ENCODE data around the gene CFAP299.

CFAP299 gene

DNA sequence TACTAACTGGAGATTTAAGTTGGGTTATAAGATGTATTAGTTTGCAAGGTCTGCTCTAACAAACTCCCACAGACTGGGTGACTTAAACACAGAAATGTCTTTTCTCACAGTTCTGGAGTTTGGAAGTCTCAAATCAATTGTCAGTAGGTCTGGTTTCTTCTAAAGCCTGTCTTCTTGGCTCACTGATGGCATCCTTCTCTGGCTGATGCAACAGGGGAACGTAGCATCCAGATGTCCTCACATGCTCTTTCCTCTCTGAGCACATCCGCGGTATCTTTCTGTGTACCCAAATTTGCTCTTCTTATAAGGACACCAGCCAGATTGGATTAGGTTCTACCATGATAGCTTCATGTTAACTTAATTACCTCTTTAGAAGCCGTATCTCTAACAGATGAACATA is 631.8 kb downstream of the CFAP299 start:
- DNase-seq = no peak

DNA sequence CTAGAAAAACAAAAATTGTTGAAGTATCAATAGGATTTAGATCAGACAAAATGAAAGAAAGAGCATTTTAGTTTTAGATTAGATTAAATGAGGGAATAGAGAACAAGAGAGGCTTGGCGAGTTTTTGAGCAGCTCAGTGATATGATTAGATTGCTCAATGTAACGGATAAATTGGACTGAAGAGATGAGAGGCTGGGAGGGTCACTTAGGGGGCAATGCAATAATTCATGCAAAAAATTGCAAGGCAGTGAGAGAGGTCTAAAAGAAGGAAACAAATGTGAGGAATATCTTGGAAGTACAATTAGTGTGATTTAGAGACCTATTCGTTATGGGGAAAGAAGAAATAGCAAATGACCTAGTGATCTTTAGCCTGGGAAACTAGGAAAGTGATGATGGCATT is 644.7 kb downstream of the CFAP299 start:
- no peak for DNase-seq

DNA sequence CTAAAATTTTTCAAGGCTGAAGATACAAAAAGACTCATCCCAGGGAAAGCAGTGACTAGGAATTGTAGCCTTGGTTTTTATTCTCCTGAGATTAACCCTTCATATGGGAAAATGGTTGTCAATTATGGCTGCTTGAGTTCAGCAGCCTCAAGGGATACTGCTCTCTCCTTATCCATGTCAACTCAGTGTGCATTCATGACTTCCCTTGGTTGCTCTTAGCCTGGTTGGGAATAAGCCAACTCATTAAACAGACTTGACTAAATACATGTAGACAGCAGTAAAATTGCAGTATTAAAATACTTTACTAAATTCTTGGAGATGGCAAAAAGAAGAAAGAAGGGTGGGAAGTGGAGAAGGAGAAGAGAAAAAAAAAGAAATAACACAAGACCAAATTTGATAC is 650.5 kb downstream of the CFAP299 start:
- no peak for DNase-seq

DNA sequence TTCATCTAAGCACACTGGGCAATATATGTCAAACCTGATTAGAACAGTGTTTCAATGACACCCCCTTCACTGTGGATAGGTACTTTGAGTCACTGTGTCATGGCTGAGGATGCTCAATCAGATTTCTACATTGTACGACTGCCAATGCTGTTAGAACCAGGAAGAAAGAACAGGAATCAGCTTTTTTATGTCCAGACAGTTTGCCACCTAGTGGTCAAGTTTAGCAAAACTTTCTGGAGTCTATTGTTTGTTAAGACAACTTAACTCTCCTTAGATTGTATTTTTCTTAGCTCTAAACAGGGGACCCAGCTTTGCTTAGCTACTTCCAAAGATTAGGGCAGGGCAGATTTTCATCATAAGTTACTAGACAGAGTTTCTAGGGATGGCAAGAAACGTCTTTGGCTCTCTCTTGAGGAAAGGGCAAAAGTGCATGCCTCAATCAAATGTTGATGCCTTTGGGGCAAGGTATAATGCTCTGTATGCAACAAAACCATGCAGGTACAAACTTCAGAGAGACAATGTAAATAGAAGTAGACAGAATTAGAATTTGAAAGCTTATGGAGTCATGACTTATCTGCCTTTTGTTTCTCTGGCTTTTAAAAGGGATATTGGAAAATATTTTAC is 654.5 kb downstream of the CFAP299 start:
- DNase-seq = no peak

DNA sequence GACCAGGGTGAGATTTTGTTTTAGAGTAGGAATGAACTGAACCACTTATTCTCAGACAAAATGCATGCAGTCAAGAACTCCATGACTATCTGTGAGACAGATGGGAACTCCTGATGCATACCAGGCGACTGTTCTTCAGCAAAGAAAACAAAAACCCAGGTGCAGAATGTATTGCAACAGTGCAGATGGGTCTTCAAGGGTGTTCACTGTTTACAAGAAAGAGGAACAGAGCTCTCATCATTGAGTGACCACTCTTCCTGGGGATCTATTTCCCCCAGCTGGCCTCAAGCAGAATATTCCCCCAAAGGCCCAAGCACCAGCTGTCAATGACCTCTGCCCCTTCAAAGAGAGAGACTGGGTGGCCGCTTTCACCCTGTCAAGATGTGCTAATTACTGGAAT is 655.3 kb downstream of the CFAP299 start:
- DNase-seq = no peak

DNA sequence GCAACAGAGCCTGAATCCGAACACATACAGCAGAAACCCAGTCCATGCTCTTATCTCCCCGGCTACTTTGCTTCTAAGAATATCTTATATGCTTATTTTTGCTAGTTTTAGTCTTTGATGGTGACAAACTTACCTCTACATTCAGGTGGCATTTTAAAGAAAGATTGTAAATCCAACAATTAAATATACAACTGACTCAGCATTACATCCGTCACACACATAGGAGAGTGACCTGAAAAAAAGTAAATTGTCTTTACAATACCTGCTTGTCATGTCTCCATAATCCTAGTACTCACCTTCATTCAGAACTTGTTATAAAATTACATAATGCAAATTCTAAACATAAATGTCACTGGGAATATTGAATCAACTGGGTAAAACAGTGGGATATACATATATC is 664.4 kb downstream of the CFAP299 start:
- DNase-seq = no peak

DNA sequence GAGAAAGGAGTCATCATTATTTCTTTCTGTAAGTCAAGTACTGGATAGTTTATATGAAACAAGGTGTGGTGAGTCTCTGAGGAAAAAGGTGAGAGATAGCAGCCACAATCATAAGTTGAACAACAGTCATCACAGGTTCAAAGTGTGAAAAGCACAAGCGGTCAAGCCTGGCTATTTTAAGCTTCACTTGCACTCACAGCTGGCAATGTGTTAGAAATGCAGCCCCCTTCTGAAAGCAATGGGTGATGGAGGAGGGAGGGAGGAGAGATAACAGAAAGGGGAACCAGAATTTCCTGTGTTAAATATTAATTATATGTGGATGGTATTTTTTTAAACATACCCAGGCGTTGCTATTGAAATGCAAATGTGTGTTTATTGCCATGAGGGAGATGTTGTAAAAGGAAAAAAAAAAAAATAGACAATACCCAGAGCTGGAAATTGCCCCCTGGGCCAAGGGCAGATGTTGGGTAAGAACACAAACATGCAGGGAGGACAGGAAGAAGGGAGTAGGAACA is 668.1 kb downstream of the CFAP299 start:
- DNase-seq = no peak

DNA sequence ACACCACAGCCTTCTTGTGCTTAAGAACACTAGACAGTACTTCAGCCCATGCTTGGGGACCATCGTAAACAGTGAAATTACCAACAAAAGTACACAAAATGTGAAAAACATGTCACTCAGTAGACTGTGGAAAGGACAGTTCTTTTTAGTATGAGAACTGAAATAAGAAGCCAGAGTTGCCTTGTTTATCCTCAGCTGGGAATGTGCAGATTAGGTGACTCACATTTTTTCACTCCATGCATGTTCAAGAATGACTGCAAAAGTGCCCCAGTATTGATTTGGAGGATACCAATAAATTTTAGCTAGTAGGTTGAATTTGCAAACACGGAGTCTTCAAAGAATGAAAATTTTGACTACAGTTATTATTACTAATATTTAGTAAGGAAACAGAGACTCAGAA is 671.9 kb downstream of the CFAP299 start:
- no peak for DNase-seq

Measured in cerebellar nuclear complex (tissue), 1 donor.